Body of pancreas (tissue), 4 donors: Measurements from ENCODE around the gene ASAP3. TPM values are rescaled to one million over a fixed set of nuclear protein-coding genes. Genes with fewer than 3 reads are reported as not detected.

Source experiments
- ATAC-seq: fragments of 150-250 bp; one replicate; pipeline ENCODE4 v1.9.1; 2016
- DNase-seq, 4 donors: peaks; one replicate each; pipeline ENCODE4 v3.0.0-alpha.2; 2019
- H3K27ac ChIP-seq, 4 donors: fragments of 200-600 bp; sonication (generic); 1 replicate in 3 of 4; 2 replicates in 1 of 4; pipeline versions ENCODE4 v1.5.1 to v1.6.1; 2016 to 2019; ENCODE audit warnings: mild to moderate bottlenecking in 1 of 4, mixed read lengths in 1 of 4, moderate library complexity in 1 of 4
- H3K27me3 ChIP-seq, 2 donors: fragments of 200-600 bp; sonication (generic); one replicate each; pipeline ENCODE4 v1.6.0; 2016; ENCODE audit warnings: mild to moderate bottlenecking in 1 of 2
- H3K36me3 ChIP-seq, 2 donors: fragments of 200-600 bp; sonication (generic); replicated peaks in 1 of 2; 2 replicates each; pipeline ENCODE4 v1.5.1; 2016; ENCODE audit warnings: low read depth in 2 of 2; ENCODE audit not compliant: insufficient read depth in 1 of 2
- H3K4me1 ChIP-seq: fragments of 200-600 bp; sonication (generic); one replicate; pipeline ENCODE4 v1.6.0; 2016
- H3K4me3 ChIP-seq, 2 donors: fragments of 200-600 bp; sonication (generic); 1 replicate in 1 of 2; 2 replicates in 1 of 2; pipeline ENCODE4 v1.5.1; 2016 to 2019
- H3K9me3 ChIP-seq, 3 donors: fragments of 200-600 bp; sonication (generic); 1 replicate in 2 of 3; 2 replicates in 1 of 3; pipeline ENCODE4 v1.5.1; 2016
- CTCF ChIP-seq, 7 experiments: fragments of 450-650 bp in 4 of 7; fragments of 200-600 bp in 3 of 7; sonication (generic) in 3 of 7; IDR thresholded peaks; one replicate each; pipeline ENCODE4 v1.5.1; 2016 to 2019; ENCODE audit warnings: antibody characterized with exemption in 7 of 7
- POLR2A ChIP-seq, 3 donors: fragments of 450-650 bp; IDR thresholded peaks; one replicate each; pipeline ENCODE4 v1.6.1; 2016; ENCODE audit warnings: antibody characterized with exemption in 3 of 3, mild to moderate bottlenecking in 2 of 3
- WGBS, 2 donors: methylation state at CpG; one replicate each; pipeline ENCODE4 v1.1.5; 2017; 5-methylcytosine and 5-hydroxymethylcytosine counted together
- intact Hi-C: fragments of 100-400 bp; cut with DNase I; formaldehyde crosslinking; loops from one replicate; pipeline ENCODE4 v1.15.1; 2023
- total RNA-seq, 2 donors: library from RNA; depleted of rRNA; stranded (reverse); fragments of >200 nt; gene quantifications; one replicate each; pipeline ENCODE4 v1.1.0, GENCODE V29; 2016

The ASAP3 gene
- total RNA-seq, 2 donors from 2014 or later: 27.4 to 39.4 TPM

DNA sequence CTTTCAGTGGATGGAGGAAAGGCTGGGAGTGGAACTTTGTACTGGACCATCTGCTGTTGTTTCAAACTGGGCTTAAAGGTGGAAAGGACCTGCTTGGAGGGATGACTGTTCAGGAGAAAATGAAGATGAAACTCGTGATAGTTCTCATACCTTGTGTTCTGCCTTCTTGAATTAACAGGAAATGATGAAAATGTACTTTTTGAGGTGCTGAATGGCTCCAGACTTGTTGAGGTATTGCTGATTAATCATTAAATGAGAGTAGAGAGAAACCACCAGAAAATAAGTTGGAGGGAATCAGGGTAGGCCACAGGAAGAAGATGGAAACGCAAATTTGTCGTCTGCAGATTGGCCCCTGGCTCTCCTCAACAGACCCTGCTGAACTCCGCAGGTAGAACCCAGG is 88.1 kb downstream of the ASAP3 start:
- no peak overlapping the region for H3K4me3 ChIP-seq
- H3K27me3 ChIP-seq: no peaks in the 10 kb centered on the region
- TF ChIP-seq POLR2A (IDR thresholded peaks at IDR 0.05): no peak
- no peak for TF ChIP-seq CTCF (IDR thresholded peaks at IDR 0.05)
- peaks cover 0 to 6% of the 10 kb centered on the region in 2 donors for H3K36me3 ChIP-seq
- peaks cover 32% of the 10 kb centered on the region for H3K4me1 ChIP-seq
- DNase-seq: no peak
- ATAC-seq: no peak
- H3K9me3 ChIP-seq: no peaks in the 10 kb centered on the region
- peak overlapping the region in 3 of 4 donors; percentile 31 to 70 (median 69) for H3K27ac ChIP-seq
- intact Hi-C loops: no loop called here
- 90% methylated on average over 4 of the region's 4 CpGs for WGBS, 2 donors

DNA sequence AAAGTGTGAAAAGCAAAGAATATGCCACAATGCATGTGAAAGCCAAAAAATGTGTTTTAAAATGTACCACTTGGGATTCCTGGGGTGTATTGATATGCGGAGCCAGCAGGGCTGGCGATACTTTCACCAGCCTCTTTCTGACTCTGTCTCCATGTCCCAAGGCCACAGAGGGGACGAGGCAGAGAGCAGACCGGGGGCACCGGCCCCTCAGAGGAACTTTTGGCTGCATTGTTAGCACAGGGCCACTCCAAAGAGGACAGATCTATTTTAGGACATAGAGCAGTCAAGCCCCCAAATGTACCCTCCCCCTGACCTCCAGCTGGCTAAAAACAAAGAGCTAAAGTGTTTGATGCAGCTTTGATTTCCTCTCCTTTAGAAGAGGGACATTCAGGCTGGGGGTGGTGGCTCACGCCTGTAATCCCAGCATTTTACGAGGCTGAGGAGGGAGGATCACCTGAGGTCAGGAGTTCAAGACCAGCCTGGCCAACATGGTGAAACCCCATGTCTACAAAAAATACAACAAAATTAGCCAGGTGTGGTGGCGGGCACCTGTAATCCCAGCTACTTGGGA is 88.7 kb downstream of the ASAP3 start:
- Histone ChIP-seq H3K36me3 (peaks cover 0 to 6% of the 10 kb centered on the region in 2 donors), H3K4me3 (no peak overlapping the region), H3K27ac (peak overlapping the region; percentile 7 to 70 (median 50)), H3K27me3 (no peaks in the 10 kb centered on the region), H3K9me3 (no peaks in the 10 kb centered on the region), H3K4me1 (peaks cover 32% of the 10 kb centered on the region)
- intact Hi-C loops: no loop called here
- no peak for DNase-seq
- no peak for ATAC-seq
- TF ChIP-seq CTCF (IDR thresholded peaks at IDR 0.05) (no peak), POLR2A (IDR thresholded peaks at IDR 0.05) (no peak)
- WGBS, 2 donors: 62 to 68% methylated on average over 6 to 8 of the region's 8 CpGs

DNA sequence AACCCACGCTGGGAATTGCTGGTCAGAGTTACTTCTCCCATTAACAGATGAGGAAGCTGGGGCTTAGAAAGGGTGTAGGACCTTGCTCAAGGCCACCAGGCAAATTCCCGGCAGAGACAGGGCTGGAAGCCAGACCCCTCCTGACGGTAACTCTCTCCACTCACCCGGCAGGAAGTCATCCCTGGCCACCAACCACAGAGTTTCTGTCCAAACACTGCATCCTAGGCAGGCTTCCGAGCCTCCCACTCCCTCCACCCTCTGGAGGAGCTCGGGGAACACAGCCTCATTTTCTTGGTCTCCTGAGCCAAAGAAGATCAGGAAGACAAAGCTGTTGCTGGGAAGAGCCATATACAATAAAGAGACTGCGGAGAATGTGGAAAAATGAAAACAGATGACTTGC is 89.3 kb downstream of the ASAP3 start:
- TF ChIP-seq CTCF (IDR thresholded peaks at IDR 0.05) (no peak), POLR2A (IDR thresholded peaks at IDR 0.05) (peak in 1 of 3 donors; percentile 11)
- H3K27me3 ChIP-seq: no peaks in the 10 kb centered on the region
- peak overlapping the region in 3 of 4 donors; percentile 31 to 70 (median 69) for H3K27ac ChIP-seq
- H3K4me3 ChIP-seq: no peak overlapping the region
- ATAC-seq (peak; percentile 84), DNase-seq (peak; percentile 69 to 84 (median 73))
- H3K9me3 ChIP-seq: no peaks in the 10 kb centered on the region
- WGBS, 2 donors: 36 to 40% methylated on average over 7 of the region's 7 CpGs
- H3K36me3 ChIP-seq: peaks cover 0 to 6% of the 10 kb centered on the region in 2 donors
- peaks cover 32% of the 10 kb centered on the region for H3K4me1 ChIP-seq
- intact Hi-C loops: no loop called here

GRCh38 chr1:23394181-23394580 is 89.8 kb downstream of the ASAP3 start:
- 72 to 80% methylated on average over 4 of the region's 4 CpGs for WGBS, 2 donors
- Histone ChIP-seq H3K36me3 (peaks cover 0 to 6% of the 10 kb centered on the region in 2 donors), H3K27ac (peak overlapping the region in 3 of 4 donors; percentile 31 to 70 (median 69)), H3K4me3 (no peak overlapping the region), H3K27me3 (no peaks in the 10 kb centered on the region), H3K4me1 (peaks cover 32% of the 10 kb centered on the region), H3K9me3 (no peaks in the 10 kb centered on the region)
- ATAC-seq (peak; percentile 15), DNase-seq (no peak)
- intact Hi-C loops: no loop called here
- TF ChIP-seq CTCF (IDR thresholded peaks at IDR 0.05) (no peak), POLR2A (IDR thresholded peaks at IDR 0.05) (no peak)

DNA sequence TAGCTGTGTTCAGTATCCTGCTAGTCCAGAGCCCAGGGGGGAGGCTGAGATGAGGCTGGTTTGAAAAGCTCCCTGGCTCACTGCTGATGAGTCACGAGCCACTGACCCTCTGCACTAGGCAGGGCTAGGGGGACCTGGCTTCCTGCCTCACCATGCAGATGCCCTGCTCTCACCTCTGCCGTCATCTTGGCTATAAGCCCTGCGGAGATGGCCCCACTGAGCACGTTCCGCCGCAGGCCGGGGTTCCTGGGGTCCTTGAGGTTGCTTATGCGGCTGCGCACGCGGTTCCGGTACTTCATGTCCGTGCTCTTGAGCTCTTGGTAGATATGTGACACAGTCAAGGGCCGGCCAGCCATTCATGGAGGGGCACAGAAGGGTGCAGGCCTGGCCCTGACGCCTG is 90.3 kb downstream of the ASAP3 start:
- no peaks in the 10 kb centered on the region for H3K27me3 ChIP-seq
- H3K36me3 ChIP-seq: peaks cover 0 to 6% of the 10 kb centered on the region in 2 donors
- intact Hi-C loops: no loop called here
- H3K27ac ChIP-seq: peak overlapping the region in 3 of 4 donors; percentile 31 to 70 (median 69)
- ATAC-seq (peak; percentile 24), DNase-seq (peak; percentile 37 to 61 (median 52))
- no peak overlapping the region for H3K4me3 ChIP-seq
- TF ChIP-seq POLR2A (IDR thresholded peaks at IDR 0.05) (no peak), CTCF (IDR thresholded peaks at IDR 0.05) (no peak)
- 68 to 90% methylated on average over 3 to 15 of the region's 15 CpGs for WGBS, 2 donors
- H3K4me1 ChIP-seq: peaks cover 32% of the 10 kb centered on the region
- no peaks in the 10 kb centered on the region for H3K9me3 ChIP-seq
